NCI-H460 (cell line): Measurements from ENCODE around the gene ADGRE2. TPM values are rescaled to one million over a fixed set of nuclear protein-coding genes. Genes with fewer than 3 reads are reported as not detected.

ENCODE experiments used
- DNase-seq: peaks from one replicate; pipeline ENCODE4 v3.0.0-alpha.2; 2016; ENCODE audit warnings: low read depth; ENCODE audit errors: extremely low read depth
- total RNA-seq: library from RNA; depleted of rRNA; stranded (reverse); fragments of >200 nt; shearing (Covaris generic); gene quantifications from 2 replicates; pipeline ENCODE4 v1.2.3, GENCODE V29; 2014

Gene ADGRE2
- total RNA-seq, 1 experiment from 2014 or later, result 0.45 TPM

DNA sequence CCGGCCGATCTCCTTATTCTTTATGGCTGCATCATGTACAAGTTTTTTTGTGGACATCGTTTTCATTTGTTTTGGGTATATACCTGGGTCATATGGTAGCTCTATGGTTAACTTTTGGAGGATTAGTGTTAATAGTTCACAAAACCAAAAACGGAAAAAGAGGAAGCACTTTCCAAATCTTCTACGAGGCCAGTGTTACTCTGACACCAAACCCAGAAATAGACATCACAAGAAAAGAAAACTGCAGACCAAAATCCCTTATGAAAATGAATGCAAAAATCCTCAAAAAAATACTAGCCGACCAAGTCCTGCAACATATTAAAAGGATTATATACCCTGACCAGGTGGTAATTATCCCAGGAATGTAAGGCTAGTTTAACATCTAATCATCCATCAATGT, 29.8 kb downstream of the ADGRE2 start:
- DNase-seq, result no peak

DNA sequence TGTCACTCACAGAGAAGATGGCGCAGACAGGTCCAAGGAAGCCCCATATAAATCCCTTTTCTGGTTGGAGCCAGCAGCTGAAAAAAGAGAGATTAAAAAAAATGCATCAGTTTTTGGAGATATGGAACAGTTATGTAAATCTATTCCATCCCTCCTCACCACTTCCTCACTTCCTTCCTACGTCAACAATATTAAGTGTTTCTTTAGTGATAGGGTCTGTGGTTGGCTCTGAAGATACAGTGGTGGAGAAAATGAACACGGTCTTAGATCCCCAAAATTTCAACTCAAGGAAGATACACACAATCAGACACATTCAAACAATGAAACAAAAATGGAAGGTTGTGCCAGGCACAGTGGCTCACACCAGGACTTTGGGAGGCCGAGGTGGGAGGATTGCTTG, 31.5 kb downstream of the ADGRE2 start:
- no peak for DNase-seq

DNA sequence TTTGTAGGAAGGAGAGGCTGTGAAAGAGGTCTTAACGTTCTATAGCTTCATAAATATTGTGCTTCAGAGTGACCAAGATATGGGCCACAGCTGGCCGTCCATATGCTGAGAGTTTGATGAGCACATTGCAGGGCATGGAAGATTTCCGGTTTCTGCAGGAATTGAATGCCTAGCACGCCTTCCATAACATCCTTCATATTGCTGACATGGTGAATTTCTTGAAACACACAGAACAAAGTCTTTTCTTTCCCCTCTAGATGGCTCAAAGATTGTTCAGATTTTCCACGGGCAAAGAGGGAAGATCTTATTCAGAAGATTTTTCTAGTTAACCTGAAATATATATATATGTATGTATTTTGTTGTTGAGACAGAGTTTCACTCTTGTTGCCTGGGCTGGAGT, 42.4 kb downstream of the ADGRE2 start:
- DNase-seq, result no peak

DNA sequence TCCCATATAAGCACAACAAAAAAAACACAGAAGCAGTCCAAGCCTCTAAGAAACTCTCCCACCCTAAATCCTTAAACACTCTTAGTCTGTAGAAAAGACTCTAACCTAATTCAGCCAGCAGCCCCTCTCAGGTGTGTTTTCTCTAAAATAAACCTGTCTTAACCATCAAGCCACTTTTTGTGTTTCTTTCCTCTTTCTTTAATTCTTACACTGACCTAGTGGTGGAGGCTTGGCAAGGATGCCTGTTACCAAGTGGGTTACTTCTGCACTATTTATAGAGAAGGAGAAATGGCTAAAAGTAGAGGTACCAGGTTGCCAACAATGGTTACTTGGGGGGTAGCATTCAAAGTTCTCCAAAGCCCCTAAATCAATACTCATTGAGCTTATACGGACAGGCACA, 44.8 kb downstream of the ADGRE2 start:
- no peak for DNase-seq

DNA sequence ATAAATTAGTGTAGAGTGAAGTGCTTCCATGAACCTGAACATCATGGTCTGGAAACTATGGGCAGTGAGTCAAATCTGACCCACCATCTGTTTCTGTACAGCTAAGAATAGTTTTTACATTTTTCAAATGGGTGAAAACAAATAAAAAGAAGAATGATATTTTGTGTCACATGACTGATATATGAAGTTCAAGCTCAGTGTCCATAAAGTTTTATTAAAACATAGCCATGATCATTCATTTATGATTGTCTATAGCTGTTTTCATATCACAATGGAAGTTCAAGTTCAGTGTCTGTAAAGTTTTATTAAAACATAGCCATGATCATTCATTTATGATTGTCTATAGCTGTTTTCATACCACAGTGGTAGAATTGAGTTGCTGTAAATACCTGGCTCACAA, 45.9 kb downstream of the ADGRE2 start:
- no peak for DNase-seq

DNA sequence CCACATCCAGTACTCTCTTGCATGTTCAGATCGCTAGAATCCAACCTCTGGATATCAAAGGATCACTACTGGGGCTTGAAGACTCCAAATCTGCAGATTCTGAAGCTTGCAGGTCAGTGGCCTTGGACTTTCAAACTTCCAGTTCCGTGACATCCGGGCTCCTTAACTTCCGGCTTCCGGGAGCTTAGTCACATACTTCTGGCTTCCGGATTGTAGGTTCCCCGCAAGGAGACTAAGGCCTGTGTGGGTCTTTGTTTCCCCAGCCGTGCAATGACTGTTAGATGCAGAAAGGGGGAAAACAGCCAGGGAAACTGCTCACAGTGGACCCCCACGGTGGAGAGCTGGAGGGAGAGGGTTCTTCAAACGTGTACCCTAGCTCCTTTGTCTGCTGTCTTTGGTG, 47.2 kb downstream of the ADGRE2 start:
- DNase-seq, result no peak

DNA sequence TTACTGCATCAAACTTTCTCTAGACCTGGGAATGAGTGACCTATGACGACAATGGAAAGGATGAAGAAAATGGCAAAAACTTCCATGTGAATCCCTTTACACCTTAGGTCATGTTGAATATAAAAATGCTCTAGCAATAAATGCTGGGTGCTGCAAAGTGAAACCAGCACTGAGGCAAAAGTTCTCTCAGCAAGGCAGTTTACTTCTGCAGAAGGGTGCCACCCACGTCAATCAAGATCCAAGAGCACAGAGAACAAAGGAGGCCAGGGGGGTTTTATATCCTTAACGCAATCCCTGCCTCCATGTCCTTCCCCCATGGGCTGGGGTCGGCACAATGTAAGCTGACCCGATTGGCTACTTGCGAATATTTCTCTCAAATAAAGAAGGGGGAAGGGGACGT, 49.8 kb downstream of the ADGRE2 start:
- DNase-seq, result no peak

DNA sequence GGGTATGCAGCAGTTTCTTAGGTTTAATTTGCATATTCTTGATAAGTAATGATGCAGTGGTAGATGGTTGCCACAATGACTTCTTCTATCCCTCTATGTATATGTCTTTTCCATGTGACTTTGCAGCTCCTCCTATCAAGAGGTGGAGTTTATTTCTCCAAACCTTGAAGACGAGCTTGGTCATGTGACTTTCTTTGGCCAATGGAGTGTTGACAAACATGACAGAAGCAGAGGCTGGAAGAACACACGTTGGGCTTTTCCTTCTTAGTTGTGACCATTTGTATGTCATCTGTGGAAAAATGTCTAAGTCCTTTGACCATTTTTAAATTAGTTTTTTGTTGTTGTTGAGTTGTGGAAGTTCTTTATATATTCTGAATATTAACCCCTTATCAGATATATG, 56.2 kb downstream of the ADGRE2 start:
- DNase-seq, result no peak

DNA sequence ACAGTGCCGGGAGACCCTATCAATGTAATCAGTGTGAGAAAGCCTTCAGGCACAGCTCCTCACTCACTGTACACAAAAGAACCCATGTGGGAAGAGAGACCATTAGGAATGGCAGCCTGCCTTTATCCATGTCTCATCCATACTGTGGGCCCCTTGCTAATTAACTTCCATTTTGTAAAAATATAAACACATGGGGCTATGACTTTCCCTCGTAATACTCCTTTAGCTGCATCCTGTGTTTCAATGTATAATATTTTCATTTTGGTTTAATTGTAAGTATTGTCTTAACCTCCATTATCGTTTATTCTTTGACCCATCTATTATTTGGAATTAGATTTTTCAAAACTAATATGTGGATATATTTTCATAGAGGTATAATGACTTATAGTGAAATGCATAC, 59.2 kb downstream of the ADGRE2 start:
- no peak for DNase-seq

DNA sequence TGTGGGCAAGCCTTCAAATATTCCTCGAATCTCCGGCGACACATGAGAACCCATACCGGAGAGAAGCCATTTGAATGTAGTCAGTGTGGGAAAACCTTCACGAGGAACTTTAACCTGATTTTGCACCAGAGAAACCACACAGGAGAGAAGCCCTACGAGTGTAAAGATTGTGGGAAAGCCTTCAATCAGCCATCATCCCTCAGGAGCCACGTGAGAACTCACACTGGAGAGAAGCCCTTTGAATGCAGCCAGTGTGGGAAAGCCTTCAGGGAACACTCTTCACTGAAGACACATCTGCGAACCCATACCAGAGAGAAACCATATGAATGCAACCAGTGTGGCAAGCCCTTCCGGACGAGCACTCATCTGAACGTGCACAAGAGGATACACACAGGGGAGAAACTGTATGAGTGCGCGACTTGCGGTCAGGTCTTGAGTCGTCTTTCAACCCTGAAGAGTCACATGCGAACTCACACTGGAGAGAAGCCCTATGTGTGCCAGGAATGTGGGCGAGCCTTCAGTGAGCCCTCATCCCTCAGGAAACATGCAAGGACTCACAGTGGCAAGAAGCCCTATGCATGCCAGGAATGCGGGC, 59.7 kb downstream of the ADGRE2 start:
- DNase-seq, result no peak

DNA sequence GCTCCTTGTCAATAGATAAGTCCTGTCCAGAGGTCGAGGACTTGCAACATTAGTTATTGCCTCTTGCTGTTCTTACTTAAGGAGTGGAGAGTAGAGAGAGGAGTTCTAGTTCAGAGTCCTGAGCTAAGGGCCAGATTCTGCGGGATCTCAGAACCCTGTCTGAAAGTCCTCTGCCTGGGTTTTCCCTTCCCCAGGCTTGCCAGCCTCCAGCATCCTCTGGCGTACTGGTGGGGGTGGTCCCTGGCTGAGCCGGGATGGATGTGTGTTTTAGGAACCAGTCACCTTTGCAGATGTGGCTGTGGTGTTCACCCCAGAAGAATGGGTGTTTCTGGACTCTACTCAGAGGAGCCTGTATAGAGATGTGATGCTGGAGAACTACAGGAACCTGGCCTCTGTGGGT, 62.5 kb downstream of the ADGRE2 start:
- DNase-seq, result no peak

DNA sequence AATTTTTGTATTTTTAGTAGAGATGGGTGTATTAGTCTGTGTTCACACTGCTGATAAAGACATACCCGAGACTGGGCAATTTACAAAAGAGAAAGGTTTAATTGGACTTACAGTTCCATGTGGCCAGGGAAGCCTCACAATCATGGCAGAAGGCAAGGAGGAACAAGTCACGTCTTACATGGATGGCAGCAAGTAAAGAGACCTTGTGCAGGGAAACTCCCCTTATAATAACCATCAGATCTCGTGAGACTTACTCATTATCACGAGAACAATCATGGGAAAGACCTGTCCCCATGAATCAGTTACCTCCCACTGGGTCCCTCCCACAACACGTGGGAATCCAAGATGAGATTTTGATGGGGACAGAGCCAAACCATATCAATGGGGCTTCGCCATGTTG, 73.9 kb downstream of the ADGRE2 start:
- DNase-seq, result no peak

DNA sequence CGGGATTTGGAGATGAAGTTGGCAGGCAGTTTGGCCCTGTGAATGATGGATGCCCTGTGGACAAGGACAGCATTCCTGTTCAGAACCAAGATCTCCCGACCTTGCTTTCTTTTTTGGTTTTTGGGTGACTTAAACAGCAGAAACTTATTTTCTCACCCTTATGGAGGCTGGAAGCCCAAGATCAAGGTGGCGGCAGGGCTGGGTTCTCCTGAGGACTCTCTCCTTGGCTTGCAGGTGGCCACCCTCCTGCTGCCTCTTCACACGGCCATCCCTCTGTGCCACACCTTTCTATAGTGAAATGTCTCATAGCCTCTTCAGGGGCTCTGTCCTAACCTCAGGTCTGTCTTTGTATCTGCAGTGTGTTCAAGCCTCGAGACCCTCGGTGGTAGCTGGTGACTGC, 74.5 kb downstream of the ADGRE2 start:
- no peak for DNase-seq

DNA sequence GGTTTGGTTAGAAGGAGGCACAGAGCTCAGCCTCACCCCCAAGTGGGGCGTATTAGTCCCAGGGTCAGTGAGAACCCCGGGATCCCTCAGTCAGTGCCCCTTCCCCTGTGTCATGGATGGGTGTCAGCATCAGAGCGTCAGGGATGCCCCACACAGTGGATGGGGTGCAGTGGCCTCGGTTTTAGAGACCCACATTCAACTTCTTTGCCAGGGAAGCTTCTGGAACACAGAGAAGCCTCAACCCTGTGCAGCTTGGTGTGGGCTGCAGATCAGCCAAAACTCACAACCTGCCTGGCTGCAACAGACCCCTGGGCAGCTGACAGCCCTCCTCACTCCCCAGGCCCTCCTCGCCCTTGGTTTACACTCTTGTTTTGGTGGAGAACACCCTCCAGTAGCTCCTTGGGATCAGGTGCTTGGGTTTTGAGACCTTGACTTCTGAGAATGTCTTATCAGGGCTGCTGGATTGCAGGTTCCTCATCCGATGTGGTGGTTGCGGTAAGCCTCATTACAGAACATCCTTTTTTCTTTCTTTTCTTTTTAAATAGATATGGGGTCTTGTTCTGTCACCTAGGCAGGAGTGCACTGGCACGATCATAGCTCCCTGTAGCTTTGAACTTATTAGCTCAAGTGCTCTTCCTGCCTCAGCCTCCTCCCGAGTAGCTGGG, 77.5 kb downstream of the ADGRE2 start:
- DNase-seq, result no peak

DNA sequence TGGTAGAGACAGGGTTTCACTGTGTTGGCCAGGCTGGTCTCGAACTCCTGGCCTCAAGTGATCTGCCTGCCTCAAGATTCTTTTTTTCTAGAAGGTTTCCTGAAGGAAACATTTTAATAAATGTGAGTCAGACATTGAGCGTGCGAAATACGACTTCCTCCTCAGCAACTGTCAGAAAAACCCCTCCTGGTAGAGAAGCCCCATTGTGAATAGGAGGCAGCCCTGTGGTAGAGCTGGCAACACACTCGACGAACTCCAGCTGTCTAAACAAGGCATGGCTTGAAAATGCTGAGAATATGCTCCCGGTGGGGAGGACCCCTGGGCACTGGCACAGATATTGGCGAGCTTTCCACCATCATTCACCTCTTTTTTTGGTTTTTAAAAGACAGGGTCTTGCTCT, 78.7 kb downstream of the ADGRE2 start:
- DNase-seq, result no peak

DNA sequence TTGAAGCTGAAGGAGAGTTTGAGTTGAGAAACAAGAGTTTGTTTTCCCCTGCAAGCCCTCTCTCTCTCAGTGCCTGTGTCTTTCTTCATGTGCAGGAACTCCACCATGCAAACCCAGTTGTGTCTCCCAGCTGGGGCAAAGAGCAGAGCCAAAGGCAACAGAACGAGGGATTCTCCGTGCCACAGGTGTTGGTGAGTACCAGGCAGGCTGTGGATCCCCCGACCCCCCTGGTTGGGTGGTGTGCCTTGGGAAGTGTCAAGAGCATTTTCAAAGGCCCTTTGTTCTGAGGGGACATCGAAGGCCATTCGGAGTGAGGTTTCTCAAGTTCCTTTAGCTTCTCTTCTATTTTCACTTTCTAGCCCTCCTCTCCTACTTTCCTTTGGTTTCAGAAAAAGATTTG, 82.9 kb downstream of the ADGRE2 start:
- DNase-seq, result no peak

DNA sequence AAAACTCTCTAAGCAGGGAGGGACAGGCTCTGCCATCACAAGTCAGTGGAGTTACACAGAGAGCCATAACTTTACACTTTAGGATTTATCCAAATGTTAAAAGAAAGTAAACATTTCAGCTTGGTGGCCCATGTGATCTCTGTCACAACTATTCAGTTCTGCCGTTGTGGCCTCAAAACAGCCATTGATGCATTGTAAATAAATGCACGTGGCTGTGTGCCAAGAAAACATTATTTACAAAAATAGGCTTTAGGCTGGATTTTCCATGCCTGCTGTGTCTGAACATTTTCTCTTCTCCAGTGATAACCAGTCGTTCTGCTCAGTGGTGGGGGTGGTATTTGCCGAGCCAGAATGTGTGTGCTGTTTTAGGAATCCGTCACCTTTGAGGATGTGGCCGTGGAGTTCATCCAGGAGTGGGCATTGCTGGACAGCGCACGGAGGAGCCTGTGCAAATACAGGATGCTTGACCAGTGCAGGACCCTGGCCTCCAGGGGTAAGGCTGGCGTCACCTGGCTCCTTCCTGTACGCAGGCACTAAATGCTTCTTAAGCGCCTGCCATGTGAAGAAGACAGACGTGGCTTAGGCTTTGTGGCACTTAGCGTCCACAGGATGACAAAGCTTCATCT, 83.6 kb downstream of the ADGRE2 start:
- DNase-seq, result no peak

DNA sequence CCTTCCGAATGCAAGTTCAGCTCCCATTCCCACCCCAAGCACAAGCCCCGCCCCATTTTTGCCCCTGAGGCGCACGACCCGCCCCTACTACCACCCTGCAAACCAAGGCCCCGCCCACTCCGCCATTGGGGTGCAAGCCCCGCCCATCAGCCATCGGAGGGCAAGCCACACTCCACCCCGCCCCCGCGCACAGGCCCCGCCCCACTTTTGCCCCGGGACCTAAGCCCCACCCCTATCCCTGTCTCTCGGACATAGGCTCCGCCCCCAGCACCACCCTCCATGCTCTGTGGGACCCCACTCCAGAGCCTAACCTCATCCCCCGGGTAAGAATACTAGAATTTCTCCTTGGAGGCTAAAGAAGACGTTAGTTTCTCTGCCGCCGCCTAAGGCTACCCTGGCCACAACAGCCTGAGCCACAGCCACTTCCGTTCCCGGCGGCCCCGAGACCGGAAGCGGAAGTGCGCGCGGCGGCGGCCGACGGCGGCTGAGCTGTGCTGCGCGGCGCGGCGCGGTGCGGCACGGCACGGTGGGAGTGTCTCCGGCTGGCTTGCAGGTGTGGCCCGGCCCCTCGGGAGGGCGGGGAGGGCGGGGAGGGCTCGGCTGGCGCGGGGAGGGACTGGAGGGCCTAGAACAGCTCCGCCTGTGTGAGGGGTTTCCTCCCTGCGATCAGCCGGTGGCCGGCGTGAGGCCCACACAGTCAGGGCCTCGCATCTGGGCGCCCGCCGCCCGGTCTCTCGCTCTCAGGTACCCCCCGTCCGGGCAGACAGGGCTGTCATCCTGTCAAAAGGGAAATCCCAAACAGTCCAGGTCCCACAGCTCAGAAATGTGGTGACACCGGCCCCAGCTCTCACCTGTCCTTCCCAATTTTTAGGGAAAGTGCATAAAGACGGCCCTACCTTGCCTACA, 88.5 kb downstream of the ADGRE2 start, which contains the start of gene ZNF333:
Gene ZNF333, plus strand, starts transcription at position 451 of the 906 bp plus-strand sequence. CDS start 3,444 bp downstream, outside the sequence.
- DNase-seq, result peak; percentile 86

DNA sequence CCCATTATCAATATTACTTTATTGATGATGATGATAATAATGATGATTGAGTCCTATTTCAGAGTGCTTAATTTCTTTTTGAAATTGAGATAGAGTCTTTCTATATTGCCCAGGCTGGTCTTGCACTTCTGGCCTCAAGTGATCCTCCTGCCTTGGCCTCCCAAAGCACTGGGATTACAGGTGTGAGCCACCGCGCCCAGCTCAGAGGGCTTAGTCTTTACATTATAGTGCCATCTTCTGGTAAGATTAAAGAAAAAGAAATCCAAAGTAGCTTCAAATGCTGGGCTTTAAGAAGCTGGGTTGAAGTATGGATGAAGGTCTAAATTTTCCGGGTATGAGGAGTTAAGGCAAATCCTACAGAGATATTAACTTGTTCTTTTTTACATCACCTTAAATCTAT, 91.9 kb downstream of the ADGRE2 start:
- peak; percentile 18 for DNase-seq

DNA sequence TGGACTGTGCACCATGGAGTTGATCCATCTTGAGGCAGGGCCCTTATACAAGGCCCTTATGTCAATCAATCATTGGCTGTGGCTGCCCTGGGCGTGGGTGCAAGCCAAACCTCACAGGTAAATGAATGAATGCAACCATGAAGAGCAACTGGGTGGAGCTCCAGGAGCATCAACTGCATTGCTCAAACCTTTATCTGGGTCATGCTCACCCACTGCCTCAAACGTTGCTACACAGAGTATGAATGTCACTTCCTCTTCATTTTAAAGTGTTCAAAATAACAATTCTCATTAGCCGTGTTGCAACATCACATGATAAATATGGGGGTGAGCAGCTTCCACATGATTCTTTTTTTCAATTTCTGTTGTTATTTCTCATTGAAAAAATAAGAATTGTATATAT, 94.9 kb downstream of the ADGRE2 start:
- DNase-seq, result no peak
